Measurements from ENCODE around the gene RIN3. TPM values are rescaled to one million over a fixed set of nuclear protein-coding genes. Genes with fewer than 3 reads are reported as not detected.

The RIN3 gene
- total and polyA plus RNA-seq, 10 of the 15 experiments (the other 5 are each of a cell fraction or from before 2014, with no cell fraction given) = 0.91 to 23.3 (median 6.3) TPM

DNA sequence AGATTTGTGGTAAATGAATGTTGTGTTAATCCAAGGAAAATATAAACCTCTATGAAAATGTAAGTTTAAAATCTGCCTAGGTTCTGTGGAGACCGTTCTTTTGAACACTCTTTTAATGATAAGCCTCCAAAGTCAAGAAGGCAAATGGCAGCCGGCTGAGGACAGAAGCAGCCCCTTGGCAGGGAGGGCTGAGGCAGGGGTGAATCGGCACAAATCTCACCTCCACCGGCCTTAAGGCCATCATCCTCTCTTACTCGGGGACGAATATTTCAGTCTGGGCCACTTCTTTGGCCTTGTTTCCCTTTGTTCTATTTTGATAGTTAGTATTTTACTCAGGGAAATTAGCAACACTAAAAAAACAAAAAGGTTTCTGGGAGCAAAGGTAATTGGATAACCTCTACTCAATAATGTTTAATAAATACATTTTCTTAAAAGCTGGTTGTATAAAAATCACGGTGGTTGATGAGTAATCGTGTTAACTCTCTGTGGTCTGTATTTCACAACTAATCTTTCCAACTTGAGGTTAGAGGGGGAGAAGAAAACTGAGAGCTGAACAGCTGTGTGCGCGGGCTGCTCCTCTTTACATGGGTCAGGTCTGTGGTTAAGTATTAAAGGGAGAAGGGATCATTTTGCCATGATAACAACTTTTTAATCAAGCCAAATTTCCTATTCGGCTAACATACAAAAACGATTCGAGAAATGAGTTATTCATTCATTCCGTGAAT lies 216.2 kb downstream of the RIN3 start (continued):
- TF ChIP-seq, protein P1, sequence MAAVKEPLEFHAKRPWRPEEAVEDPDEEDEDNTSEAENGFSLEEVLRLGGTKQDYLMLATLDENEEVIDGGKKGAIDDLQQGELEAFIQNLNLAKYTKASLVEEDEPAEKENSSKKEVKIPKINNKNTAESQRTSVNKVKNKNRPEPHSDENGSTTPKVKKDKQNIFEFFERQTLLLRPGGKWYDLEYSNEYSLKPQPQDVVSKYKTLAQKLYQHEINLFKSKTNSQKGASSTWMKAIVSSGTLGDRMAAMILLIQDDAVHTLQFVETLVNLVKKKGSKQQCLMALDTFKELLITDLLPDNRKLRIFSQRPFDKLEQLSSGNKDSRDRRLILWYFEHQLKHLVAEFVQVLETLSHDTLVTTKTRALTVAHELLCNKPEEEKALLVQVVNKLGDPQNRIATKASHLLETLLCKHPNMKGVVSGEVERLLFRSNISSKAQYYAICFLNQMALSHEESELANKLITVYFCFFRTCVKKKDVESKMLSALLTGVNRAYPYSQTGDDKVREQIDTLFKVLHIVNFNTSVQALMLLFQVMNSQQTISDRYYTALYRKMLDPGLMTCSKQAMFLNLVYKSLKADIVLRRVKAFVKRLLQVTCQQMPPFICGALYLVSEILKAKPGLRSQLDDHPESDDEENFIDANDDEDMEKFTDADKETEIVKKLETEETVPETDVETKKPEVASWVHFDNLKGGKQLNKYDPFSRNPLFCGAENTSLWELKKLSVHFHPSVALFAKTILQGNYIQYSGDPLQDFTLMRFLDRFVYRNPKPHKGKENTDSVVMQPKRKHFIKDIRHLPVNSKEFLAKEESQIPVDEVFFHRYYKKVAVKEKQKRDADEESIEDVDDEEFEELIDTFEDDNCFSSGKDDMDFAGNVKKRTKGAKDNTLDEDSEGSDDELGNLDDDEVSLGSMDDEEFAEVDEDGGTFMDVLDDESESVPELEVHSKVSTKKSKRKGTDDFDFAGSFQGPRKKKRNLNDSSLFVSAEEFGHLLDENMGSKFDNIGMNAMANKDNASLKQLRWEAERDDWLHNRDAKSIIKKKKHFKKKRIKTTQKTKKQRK (IDR thresholded peaks at IDR 0.05; ENCODE audit: low read depth, low read length) = no peak
- TF ChIP-seq BMI1 (IDR thresholded peaks at IDR 0.05; ENCODE audit: borderline replicate concordance) (no peak), SIX5 (IDR thresholded peaks at IDR 0.05; ENCODE audit: low read depth, low read length, severe bottlenecking) (no peak), YY1 (IDR thresholded peaks at IDR 0.05; ENCODE audit: low read depth, low read length) (no peak), ZNF217 (IDR thresholded peaks at IDR 0.05) (no peak), PAX5 (IDR thresholded peaks at IDR 0.05; ENCODE audit: borderline replicate concordance, low read depth, low read length) (peak; percentile 67; the same call in 1 of the 2 replicates), HDAC2 (IDR thresholded peaks at IDR 0.05) (no peak), SREBF2 (IDR thresholded peaks at IDR 0.05; ENCODE audit: low read length) (no peak), EP300 (IDR thresholded peaks at IDR 0.05; ENCODE audit: borderline replicate concordance in 1 of 2, control insufficient read depth in 1 of 2, low read depth in 2 of 2, low read length in 2 of 2) (peak in 1 of 2 experiments; percentile 80; a peak in 2 of 4 replicates), YBX1 (IDR thresholded peaks at IDR 0.05) (no peak), FOXK2 (IDR thresholded peaks at IDR 0.05) (no peak), EED (IDR thresholded peaks at IDR 0.05; ENCODE audit: low read depth) (peak; percentile 61; the same call in 1 of the 2 replicates), LARP7 (IDR thresholded peaks at IDR 0.05) (no peak), NRF1 (conservative IDR thresholded peaks at IDR 0.05; ENCODE audit: low read depth, low read length) (no peak), CHD2 (IDR thresholded peaks at IDR 0.05; ENCODE audit: borderline replicate concordance, low read depth, low read length) (no peak), DPF2 (IDR thresholded peaks at IDR 0.05) (peak; percentile 73), SMAD1 (IDR thresholded peaks at IDR 0.05; ENCODE audit: low read depth, partially characterized antibody) (no peak), RB1 (IDR thresholded peaks at IDR 0.05; ENCODE audit: borderline replicate concordance) (no peak), CBFB (IDR thresholded peaks at IDR 0.05; ENCODE audit: low read depth) (no peak), RAD21 (IDR thresholded peaks at IDR 0.05; ENCODE audit: insufficient read depth, low read depth, low read length) (0 out of 2 replicates have a peak, but pooled peaks have one; percentile 1), IKZF1 (conservative IDR thresholded peaks at IDR 0.05) (peak; percentile 78), HDGF (IDR thresholded peaks at IDR 0.05) (no peak), NFIC (IDR thresholded peaks at IDR 0.05; ENCODE audit: low read depth, low read length) (peak; percentile 72; the same call in 1 of the 2 replicates), POLR2A (IDR thresholded peaks at IDR 0.05; ENCODE audit: low read depth, low read length) (no peak), IRF4 (IDR thresholded peaks at IDR 0.05; ENCODE audit: low read depth, low read length) (peak; percentile 15; the same call in 1 of the 2 replicates), RUNX3 (IDR thresholded peaks at IDR 0.05; ENCODE audit: low read length) (peak; percentile 99)
- TF ChIP-seq, protein P2, sequence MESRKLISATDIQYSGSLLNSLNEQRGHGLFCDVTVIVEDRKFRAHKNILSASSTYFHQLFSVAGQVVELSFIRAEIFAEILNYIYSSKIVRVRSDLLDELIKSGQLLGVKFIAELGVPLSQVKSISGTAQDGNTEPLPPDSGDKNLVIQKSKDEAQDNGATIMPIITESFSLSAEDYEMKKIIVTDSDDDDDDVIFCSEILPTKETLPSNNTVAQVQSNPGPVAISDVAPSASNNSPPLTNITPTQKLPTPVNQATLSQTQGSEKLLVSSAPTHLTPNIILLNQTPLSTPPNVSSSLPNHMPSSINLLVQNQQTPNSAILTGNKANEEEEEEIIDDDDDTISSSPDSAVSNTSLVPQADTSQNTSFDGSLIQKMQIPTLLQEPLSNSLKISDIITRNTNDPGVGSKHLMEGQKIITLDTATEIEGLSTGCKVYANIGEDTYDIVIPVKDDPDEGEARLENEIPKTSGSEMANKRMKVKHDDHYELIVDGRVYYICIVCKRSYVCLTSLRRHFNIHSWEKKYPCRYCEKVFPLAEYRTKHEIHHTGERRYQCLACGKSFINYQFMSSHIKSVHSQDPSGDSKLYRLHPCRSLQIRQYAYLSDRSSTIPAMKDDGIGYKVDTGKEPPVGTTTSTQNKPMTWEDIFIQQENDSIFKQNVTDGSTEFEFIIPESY (IDR thresholded peaks at IDR 0.05) = no peak
- TF ChIP-seq, protein P3, sequence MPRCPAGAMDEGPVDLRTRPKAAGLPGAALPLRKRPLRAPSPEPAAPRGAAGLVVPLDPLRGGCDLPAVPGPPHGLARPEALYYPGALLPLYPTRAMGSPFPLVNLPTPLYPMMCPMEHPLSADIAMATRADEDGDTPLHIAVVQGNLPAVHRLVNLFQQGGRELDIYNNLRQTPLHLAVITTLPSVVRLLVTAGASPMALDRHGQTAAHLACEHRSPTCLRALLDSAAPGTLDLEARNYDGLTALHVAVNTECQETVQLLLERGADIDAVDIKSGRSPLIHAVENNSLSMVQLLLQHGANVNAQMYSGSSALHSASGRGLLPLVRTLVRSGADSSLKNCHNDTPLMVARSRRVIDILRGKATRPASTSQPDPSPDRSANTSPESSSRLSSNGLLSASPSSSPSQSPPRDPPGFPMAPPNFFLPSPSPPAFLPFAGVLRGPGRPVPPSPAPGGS (IDR thresholded peaks at IDR 0.05; ENCODE audit: borderline replicate concordance, insufficient read depth, low read depth, low read length, poor library complexity, severe bottlenecking) = peak; percentile 17
